ENCODE data around the gene HSH2D.

GRCh38 chr19:16127080-16127479 is 16.4 kb upstream of the HSH2D start:
- TF ChIP-seq CTCF (IDR thresholded peaks at IDR 0.05; ENCODE audit: low read depth, low read length) (no peak), EZH2phosphoT487 (IDR thresholded peaks at IDR 0.05; ENCODE audit: low read depth) (no peak)

All from OCI-LY3 (cell line).